Neural progenitor cell (in vitro differentiated cells): Measurements from ENCODE around the gene MAPKAPK3.

Source experiments
- EZH2 ChIP-seq: fragments of 200-600 bp; sonication (generic); IDR thresholded peaks from 2 replicates; pipeline ENCODE4 v1.6.1; 2017; ENCODE audit warnings: antibody characterized with exemption, mild to moderate bottlenecking, moderate library complexity
- EZH2phosphoT487 ChIP-seq: fragments of 200-600 bp; sonication (generic); IDR thresholded peaks from 2 replicates; pipeline ENCODE4 v1.6.1; 2017; ENCODE audit warnings: antibody characterized with exemption
- TF ChIP-seq, protein P1 (sequence below): fragments of 200-600 bp; sonication (generic); IDR thresholded peaks from 2 replicates; pipeline ENCODE4 v1.5.1; 2017; ENCODE audit warnings: antibody characterized with exemption, mild to moderate bottlenecking

DNA sequence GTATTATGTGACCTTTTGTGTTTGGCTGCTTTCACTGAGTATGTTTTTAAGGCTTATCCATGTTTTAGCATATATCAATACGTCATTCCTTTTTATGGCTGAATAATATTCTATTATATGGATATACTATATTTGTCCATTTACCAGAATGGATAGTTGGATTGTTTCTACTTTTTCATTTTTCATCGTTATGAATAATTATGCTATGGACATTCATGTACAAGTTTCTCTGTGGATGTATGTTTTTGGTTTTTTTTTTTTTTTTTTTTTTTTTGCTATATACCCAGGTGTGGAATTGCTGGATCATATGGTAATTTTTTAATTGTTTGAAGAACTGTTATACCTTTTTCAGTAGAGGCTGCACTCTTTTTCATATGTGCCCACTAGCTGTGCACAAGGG, 81.3 kb downstream of the MAPKAPK3 start:
- TF ChIP-seq, protein P1, sequence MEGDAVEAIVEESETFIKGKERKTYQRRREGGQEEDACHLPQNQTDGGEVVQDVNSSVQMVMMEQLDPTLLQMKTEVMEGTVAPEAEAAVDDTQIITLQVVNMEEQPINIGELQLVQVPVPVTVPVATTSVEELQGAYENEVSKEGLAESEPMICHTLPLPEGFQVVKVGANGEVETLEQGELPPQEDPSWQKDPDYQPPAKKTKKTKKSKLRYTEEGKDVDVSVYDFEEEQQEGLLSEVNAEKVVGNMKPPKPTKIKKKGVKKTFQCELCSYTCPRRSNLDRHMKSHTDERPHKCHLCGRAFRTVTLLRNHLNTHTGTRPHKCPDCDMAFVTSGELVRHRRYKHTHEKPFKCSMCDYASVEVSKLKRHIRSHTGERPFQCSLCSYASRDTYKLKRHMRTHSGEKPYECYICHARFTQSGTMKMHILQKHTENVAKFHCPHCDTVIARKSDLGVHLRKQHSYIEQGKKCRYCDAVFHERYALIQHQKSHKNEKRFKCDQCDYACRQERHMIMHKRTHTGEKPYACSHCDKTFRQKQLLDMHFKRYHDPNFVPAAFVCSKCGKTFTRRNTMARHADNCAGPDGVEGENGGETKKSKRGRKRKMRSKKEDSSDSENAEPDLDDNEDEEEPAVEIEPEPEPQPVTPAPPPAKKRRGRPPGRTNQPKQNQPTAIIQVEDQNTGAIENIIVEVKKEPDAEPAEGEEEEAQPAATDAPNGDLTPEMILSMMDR, result no peak
- TF ChIP-seq EZH2, result no peak
- no peak for TF ChIP-seq EZH2phosphoT487
